GM12878 (cell line): Measurements from ENCODE around the gene PERM1. TPM values are rescaled to one million over a fixed set of nuclear protein-coding genes. Genes with fewer than 3 reads are reported as not detected.

Source experiments
- ATF7 ChIP-seq: fragments of 450-650 bp; IDR thresholded peaks from 2 replicates; pipeline ENCODE4 v1.6.1; 2016; ENCODE audit warnings: low read depth, mild to moderate bottlenecking
- BCL11A ChIP-seq: IDR thresholded peaks from 2 replicates; pipeline ENCODE4 v1.6.1; 2011; ENCODE audit warnings: low read depth, low read length
- CBX5 ChIP-seq: sonication (generic); IDR thresholded peaks from 2 replicates; pipeline ENCODE4 v1.6.1; 2016; ENCODE audit warnings: low read depth, moderate library complexity, mild to moderate bottlenecking, inconsistent platforms
- CHD4 ChIP-seq: fragments of 200-600 bp; sonication (generic); IDR thresholded peaks from 2 replicates; pipeline ENCODE4 v1.6.1; 2016; ENCODE audit warnings: mild to moderate bottlenecking
- CREB1 ChIP-seq: IDR thresholded peaks from 2 replicates; pipeline ENCODE4 v1.6.1; 2012; ENCODE audit warnings: low read depth, mild to moderate bottlenecking, inconsistent platforms
- LARP7 ChIP-seq: fragments of 450-650 bp; IDR thresholded peaks from 2 replicates; pipeline ENCODE4 v1.6.1; 2017; ENCODE audit warnings: mild to moderate bottlenecking
- NFIC ChIP-seq: IDR thresholded peaks from 2 replicates; pipeline ENCODE4 v1.6.1; 2012; ENCODE audit warnings: low read depth, mild to moderate bottlenecking, inconsistent platforms, low read length, moderate library complexity
- SMAD1 ChIP-seq: fragments of 450-650 bp; IDR thresholded peaks from 2 replicates; pipeline ENCODE4 v1.6.1; 2018; ENCODE audit warnings: mild to moderate bottlenecking, low read depth; ENCODE audit not compliant: partially characterized antibody
- TCF3 ChIP-seq: IDR thresholded peaks from 2 replicates; pipeline ENCODE4 v1.6.1; 2012; ENCODE audit warnings: low read depth, mild to moderate bottlenecking, low read length, borderline replicate concordance; ENCODE audit not compliant: insufficient read depth
- YY1 ChIP-seq: IDR thresholded peaks from 2 replicates; pipeline ENCODE4 v1.6.1; 2011; ENCODE audit warnings: low read depth, mild to moderate bottlenecking, low read length
- ZNF207 ChIP-seq: fragments of 450-650 bp; IDR thresholded peaks from 2 replicates; pipeline ENCODE4 v1.6.1; 2014; ENCODE audit warnings: antibody characterized with exemption, mild to moderate bottlenecking, borderline replicate concordance
- ZNF384 ChIP-seq: IDR thresholded peaks from 2 replicates; pipeline ENCODE4 v1.6.1; 2012; ENCODE audit warnings: low read depth, mild to moderate bottlenecking, low read length, improper control_type of control experiment, borderline replicate concordance
- ZNF622 ChIP-seq: fragments of 450-650 bp; IDR thresholded peaks from 2 replicates; pipeline ENCODE4 v1.6.1; 2017; ENCODE audit warnings: mild to moderate bottlenecking, inconsistent platforms
- polyA plus RNA-seq, 11 experiments: library from polyadenylated mRNA; depleted of rRNA in 4 of 11; unstranded in 6 of 11; stranded (reverse) in 5 of 11; fragments of >200 nt; fragmentation: Nextera tagmentation in 4 of 11; fragmentation: Illumina TruSeq in 1 of 11; extraction: Ambion mirVana in 4 of 11; extraction: Trizol in 1 of 11; gene quantifications; 1 replicate in 1 of 11; 2 replicates in 10 of 11; pipeline versions ENCODE4 v1.2.1 to v1.2.3, GENCODE V29; 2011 to 2016; ENCODE audit warnings: inconsistent platforms in 2 of 11, missing spikeins in 2 of 11, low read depth in 1 of 11
- total RNA-seq, 4 experiments: library from RNA; depleted of rRNA in 3 of 4; stranded (reverse); fragments of >200 nt in 3 of 4; fragmentation: Illumina TruSeq in 1 of 4; extraction: Trizol in 1 of 4; gene quantifications; 2 replicates each; pipeline versions ENCODE4 v1.2.1 to v1.2.3, GENCODE V29; 2013 to 2021
- TF ChIP-seq, protein P1 (sequence below): fragments of 450-650 bp; conservative IDR thresholded peaks from 2 replicates; pipeline ENCODE4 v1.6.1; 2017; ENCODE audit warnings: mild to moderate bottlenecking, moderate library complexity
- TF ChIP-seq, protein P2 (sequence below): fragments of 450-650 bp; IDR thresholded peaks from 2 replicates; pipeline ENCODE4 v1.6.1; 2018; ENCODE audit warnings: borderline replicate concordance, mild to moderate bottlenecking; ENCODE audit not compliant: partially characterized antibody
- TF ChIP-seq, protein P3 (sequence below): fragments of 450-650 bp; IDR thresholded peaks from 2 replicates; pipeline ENCODE4 v1.6.1; 2017; ENCODE audit warnings: mild to moderate bottlenecking, moderate library complexity
- TF ChIP-seq, protein P4 (sequence below): fragments of 450-650 bp; IDR thresholded peaks from 2 replicates; pipeline ENCODE4 v1.6.1; 2016; ENCODE audit warnings: mild to moderate bottlenecking, moderate library complexity, borderline replicate concordance

PERM1 gene
- total and polyA plus RNA-seq, 10 of the 15 experiments (the other 5 are each of a cell fraction or from before 2014, with no cell fraction given): not detected

DNA sequence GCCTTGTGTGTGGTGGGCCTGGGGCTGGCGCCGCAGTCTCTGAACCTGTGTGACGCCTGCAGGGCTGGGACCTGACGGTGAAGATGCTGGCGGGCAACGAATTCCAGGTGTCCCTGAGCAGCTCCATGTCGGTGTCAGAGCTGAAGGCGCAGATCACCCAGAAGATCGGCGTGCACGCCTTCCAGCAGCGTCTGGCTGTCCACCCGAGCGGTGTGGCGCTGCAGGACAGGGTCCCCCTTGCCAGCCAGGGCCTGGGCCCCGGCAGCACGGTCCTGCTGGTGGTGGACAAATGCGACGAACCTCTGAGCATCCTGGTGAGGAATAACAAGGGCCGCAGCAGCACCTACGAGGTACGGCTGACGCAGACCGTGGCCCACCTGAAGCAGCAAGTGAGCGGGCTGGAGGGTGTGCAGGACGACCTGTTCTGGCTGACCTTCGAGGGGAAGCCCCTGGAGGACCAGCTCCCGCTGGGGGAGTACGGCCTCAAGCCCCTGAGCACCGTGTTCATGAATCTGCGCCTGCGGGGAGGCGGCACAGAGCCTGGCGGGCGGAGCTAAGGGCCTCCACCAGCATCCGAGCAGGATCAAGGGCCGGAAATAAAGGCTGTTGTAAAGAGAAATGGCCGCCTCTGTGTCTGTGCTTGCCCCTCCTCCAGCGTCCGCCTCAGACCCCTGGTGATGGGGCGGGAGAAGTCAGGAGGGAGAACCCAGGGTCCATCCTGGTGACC is 32.2 kb upstream of the PERM1 start (continued):
- TF ChIP-seq ZNF622 (no peak), BCL11A (no peak), ZNF207 (no peak), CHD4 (no peak), CBX5 (no peak), LARP7 (no peak), YY1 (peak; percentile 84), ATF7 (no peak), SMAD1 (no peak), CREB1 (no peak), ZNF384 (no peak), NFIC (no peak), TCF3 (no peak)
- TF ChIP-seq, protein P1, sequence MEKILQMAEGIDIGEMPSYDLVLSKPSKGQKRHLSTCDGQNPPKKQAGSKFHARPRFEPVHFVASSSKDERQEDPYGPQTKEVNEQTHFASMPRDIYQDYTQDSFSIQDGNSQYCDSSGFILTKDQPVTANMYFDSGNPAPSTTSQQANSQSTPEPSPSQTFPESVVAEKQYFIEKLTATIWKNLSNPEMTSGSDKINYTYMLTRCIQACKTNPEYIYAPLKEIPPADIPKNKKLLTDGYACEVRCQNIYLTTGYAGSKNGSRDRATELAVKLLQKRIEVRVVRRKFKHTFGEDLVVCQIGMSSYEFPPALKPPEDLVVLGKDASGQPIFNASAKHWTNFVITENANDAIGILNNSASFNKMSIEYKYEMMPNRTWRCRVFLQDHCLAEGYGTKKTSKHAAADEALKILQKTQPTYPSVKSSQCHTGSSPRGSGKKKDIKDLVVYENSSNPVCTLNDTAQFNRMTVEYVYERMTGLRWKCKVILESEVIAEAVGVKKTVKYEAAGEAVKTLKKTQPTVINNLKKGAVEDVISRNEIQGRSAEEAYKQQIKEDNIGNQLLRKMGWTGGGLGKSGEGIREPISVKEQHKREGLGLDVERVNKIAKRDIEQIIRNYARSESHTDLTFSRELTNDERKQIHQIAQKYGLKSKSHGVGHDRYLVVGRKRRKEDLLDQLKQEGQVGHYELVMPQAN: no peak
- TF ChIP-seq, protein P2, sequence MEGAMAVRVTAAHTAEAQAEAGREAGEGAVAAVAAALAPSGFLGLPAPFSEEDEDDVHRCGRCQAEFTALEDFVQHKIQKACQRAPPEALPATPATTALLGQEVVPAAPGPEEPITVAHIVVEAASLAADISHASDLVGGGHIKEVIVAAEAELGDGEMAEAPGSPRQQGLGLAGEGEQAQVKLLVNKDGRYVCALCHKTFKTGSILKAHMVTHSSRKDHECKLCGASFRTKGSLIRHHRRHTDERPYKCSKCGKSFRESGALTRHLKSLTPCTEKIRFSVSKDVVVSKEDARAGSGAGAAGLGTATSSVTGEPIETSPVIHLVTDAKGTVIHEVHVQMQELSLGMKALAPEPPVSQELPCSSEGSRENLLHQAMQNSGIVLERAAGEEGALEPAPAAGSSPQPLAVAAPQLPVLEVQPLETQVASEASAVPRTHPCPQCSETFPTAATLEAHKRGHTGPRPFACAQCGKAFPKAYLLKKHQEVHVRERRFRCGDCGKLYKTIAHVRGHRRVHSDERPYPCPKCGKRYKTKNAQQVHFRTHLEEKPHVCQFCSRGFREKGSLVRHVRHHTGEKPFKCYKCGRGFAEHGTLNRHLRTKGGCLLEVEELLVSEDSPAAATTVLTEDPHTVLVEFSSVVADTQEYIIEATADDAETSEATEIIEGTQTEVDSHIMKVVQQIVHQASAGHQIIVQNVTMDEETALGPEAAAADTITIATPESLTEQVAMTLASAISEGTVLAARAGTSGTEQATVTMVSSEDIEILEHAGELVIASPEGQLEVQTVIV: no peak
- TF ChIP-seq, protein P3, sequence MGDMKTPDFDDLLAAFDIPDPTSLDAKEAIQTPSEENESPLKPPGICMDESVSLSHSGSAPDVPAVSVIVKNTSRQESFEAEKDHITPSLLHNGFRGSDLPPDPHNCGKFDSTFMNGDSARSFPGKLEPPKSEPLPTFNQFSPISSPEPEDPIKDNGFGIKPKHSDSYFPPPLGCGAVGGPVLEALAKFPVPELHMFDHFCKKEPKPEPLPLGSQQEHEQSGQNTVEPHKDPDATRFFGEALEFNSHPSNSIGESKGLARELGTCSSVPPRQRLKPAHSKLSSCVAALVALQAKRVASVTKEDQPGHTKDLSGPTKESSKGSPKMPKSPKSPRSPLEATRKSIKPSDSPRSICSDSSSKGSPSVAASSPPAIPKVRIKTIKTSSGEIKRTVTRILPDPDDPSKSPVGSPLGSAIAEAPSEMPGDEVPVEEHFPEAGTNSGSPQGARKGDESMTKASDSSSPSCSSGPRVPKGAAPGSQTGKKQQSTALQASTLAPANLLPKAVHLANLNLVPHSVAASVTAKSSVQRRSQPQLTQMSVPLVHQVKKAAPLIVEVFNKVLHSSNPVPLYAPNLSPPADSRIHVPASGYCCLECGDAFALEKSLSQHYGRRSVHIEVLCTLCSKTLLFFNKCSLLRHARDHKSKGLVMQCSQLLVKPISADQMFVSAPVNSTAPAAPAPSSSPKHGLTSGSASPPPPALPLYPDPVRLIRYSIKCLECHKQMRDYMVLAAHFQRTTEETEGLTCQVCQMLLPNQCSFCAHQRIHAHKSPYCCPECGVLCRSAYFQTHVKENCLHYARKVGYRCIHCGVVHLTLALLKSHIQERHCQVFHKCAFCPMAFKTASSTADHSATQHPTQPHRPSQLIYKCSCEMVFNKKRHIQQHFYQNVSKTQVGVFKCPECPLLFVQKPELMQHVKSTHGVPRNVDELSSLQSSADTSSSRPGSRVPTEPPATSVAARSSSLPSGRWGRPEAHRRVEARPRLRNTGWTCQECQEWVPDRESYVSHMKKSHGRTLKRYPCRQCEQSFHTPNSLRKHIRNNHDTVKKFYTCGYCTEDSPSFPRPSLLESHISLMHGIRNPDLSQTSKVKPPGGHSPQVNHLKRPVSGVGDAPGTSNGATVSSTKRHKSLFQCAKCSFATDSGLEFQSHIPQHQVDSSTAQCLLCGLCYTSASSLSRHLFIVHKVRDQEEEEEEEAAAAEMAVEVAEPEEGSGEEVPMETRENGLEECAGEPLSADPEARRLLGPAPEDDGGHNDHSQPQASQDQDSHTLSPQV: no peak
- TF ChIP-seq, protein P4, sequence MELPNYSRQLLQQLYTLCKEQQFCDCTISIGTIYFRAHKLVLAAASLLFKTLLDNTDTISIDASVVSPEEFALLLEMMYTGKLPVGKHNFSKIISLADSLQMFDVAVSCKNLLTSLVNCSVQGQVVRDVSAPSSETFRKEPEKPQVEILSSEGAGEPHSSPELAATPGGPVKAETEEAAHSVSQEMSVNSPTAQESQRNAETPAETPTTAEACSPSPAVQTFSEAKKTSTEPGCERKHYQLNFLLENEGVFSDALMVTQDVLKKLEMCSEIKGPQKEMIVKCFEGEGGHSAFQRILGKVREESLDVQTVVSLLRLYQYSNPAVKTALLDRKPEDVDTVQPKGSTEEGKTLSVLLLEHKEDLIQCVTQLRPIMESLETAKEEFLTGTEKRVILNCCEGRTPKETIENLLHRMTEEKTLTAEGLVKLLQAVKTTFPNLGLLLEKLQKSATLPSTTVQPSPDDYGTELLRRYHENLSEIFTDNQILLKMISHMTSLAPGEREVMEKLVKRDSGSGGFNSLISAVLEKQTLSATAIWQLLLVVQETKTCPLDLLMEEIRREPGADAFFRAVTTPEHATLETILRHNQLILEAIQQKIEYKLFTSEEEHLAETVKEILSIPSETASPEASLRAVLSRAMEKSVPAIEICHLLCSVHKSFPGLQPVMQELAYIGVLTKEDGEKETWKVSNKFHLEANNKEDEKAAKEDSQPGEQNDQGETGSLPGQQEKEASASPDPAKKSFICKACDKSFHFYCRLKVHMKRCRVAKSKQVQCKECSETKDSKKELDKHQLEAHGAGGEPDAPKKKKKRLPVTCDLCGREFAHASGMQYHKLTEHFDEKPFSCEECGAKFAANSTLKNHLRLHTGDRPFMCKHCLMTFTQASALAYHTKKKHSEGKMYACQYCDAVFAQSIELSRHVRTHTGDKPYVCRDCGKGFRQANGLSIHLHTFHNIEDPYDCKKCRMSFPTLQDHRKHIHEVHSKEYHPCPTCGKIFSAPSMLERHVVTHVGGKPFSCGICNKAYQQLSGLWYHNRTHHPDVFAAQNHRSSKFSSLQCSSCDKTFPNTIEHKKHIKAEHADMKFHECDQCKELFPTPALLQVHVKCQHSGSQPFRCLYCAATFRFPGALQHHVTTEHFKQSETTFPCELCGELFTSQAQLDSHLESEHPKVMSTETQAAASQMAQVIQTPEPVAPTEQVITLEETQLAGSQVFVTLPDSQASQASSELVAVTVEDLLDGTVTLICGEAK: 0 out of 2 replicates have a peak, but pooled peaks have one; percentile 37
- TF ChIP-seq, all 136 proteins: peak for 8
